WERI-Rb-1 (cell line): ENCODE data around the gene NELL1.

Experiments
- DNase-seq: peaks from one replicate; pipeline ENCODE4 v3.0.0-alpha.2; 2020
- H3K27ac ChIP-seq: fragments of 250-450 bp; sonication (Bioruptor Pico); 2 replicates; pipeline ENCODE4 v1.5.1; 2020; ENCODE audit warnings: mild to moderate bottlenecking, moderate library complexity
- H3K27me3 ChIP-seq: fragments of 250-450 bp; sonication (Bioruptor Pico); 2 replicates; pipeline ENCODE4 v1.5.1; 2021; ENCODE audit warnings: mild to moderate bottlenecking, low read depth, moderate library complexity; ENCODE audit not compliant: insufficient read depth, severe bottlenecking
- H3K36me3 ChIP-seq: fragments of 250-450 bp; sonication (Bioruptor Pico); 2 replicates; pipeline ENCODE4 v1.5.1; 2020; ENCODE audit warnings: mild to moderate bottlenecking, moderate library complexity
- H3K4me3 ChIP-seq: 2 replicates; pipeline ENCODE4 v1.5.1; 2011; ENCODE audit warnings: low read depth, mild to moderate bottlenecking, control low read depth, low read length
- H3K9me3 ChIP-seq: fragments of 250-450 bp; sonication (Bioruptor Pico); 2 replicates; pipeline ENCODE4 v1.5.1; 2021; ENCODE audit warnings: mild to moderate bottlenecking, moderate library complexity; ENCODE audit not compliant: severe bottlenecking
- TF ChIP-seq, protein P1 (sequence below): IDR thresholded peaks from 2 replicates; pipeline ENCODE4 v1.5.1; 2011; ENCODE audit warnings: low read depth, mild to moderate bottlenecking, control low read depth, inconsistent platforms, low read length

NELL1 gene

DNA sequence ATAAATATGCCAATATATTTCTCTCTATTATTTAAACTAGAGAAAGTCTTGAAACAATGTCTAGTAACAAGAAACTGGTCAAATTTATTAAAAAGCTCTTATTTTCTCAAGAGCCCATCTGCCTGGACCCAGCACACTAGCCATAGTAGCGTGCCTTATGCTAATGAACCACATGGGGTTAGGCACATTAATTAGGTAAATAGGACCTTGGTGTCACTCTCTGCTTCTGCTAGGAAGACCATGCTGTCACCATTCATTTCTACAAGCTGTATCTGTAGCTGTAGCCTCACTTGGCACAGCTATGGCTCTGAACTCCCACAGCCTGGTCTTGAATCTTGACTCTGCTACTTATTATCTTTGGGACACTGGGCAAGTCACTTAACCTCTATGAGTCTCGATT, 390.5 kb downstream of the NELL1 start:
- H3K9me3 ChIP-seq: peaks cover 4% of the 10 kb centered on the region
- TF ChIP-seq, protein P1, sequence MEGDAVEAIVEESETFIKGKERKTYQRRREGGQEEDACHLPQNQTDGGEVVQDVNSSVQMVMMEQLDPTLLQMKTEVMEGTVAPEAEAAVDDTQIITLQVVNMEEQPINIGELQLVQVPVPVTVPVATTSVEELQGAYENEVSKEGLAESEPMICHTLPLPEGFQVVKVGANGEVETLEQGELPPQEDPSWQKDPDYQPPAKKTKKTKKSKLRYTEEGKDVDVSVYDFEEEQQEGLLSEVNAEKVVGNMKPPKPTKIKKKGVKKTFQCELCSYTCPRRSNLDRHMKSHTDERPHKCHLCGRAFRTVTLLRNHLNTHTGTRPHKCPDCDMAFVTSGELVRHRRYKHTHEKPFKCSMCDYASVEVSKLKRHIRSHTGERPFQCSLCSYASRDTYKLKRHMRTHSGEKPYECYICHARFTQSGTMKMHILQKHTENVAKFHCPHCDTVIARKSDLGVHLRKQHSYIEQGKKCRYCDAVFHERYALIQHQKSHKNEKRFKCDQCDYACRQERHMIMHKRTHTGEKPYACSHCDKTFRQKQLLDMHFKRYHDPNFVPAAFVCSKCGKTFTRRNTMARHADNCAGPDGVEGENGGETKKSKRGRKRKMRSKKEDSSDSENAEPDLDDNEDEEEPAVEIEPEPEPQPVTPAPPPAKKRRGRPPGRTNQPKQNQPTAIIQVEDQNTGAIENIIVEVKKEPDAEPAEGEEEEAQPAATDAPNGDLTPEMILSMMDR: no peak
- no peaks in the 10 kb centered on the region for H3K27me3 ChIP-seq
- no peak overlapping the region for H3K27ac ChIP-seq
- H3K36me3 ChIP-seq: no peaks in the 10 kb centered on the region
- no peak for DNase-seq
- H3K4me3 ChIP-seq: no peak overlapping the region

GRCh38 chr11:21066030-21066429, 396.6 kb downstream of the NELL1 start:
- Histone ChIP-seq H3K9me3 (peaks cover 4% of the 10 kb centered on the region), H3K4me3 (no peak overlapping the region), H3K27me3 (no peaks in the 10 kb centered on the region), H3K36me3 (no peaks in the 10 kb centered on the region), H3K27ac (no peak overlapping the region)
- TF ChIP-seq, protein P1: no peak
- no peak for DNase-seq

DNA sequence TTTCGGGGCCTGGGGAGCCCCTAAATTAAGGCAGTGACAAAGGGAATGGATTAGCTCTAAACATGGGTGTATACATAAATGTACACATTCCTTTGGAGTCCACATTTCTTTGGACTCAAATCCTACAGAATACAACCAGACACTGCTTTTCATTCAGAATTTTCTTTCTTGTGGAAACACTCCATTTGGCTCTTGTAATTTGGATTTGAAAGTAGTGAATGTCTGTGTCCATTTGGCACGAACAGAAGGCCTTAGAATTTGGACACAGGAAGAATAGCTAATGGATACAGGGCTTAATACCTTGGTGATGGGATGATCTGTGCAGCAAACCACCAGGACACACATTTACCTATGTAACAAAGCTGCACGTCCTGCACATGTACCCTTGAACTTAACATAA, 399.5 kb downstream of the NELL1 start:
- no peak for DNase-seq
- Histone ChIP-seq H3K9me3 (no peaks in the 10 kb centered on the region), H3K36me3 (no peaks in the 10 kb centered on the region), H3K4me3 (no peak overlapping the region), H3K27me3 (no peaks in the 10 kb centered on the region), H3K27ac (no peak overlapping the region)
- TF ChIP-seq, protein P1: no peak

- H3K4me3 ChIP-seq: no peak overlapping the region
- H3K27me3 ChIP-seq: no peaks in the 10 kb centered on the region
- no peak overlapping the region for H3K27ac ChIP-seq
- TF ChIP-seq, protein P1: no peak
- no peak for DNase-seq
- H3K9me3 ChIP-seq: no peaks in the 10 kb centered on the region
- H3K36me3 ChIP-seq: no peaks in the 10 kb centered on the region
Observed at GRCh38 chr11:21069909-21070308, 400.5 kb downstream of the NELL1 start.

GRCh38 chr11:21072558-21072957, 403.2 kb downstream of the NELL1 start:
- no peak for DNase-seq
- Histone ChIP-seq H3K9me3 (no peaks in the 10 kb centered on the region), H3K4me3 (no peak overlapping the region), H3K36me3 (no peaks in the 10 kb centered on the region), H3K27me3 (no peaks in the 10 kb centered on the region), H3K27ac (no peak overlapping the region)
- TF ChIP-seq, protein P1: no peak

- no peaks in the 10 kb centered on the region for H3K9me3 ChIP-seq
- no peaks in the 10 kb centered on the region for H3K27me3 ChIP-seq
- DNase-seq: no peak
- no peak overlapping the region for H3K27ac ChIP-seq
- TF ChIP-seq, protein P1: no peak
- H3K4me3 ChIP-seq: no peak overlapping the region
- no peaks in the 10 kb centered on the region for H3K36me3 ChIP-seq
Observed at GRCh38 chr11:21082853-21083252, 413.5 kb downstream of the NELL1 start.
